GM18499 (cell line): ENCODE results near the gene CDK5RAP2.

Source experiments
- ATAC-seq: cut with Tn5 transposase; IDR thresholded peaks from one replicate; pipeline ENCODE4 v1.9.1; 2021; ENCODE audit warnings: moderate number of reproducible peaks; ENCODE audit not compliant: insufficient read depth, unreplicated experiment

CDK5RAP2 gene

DNA sequence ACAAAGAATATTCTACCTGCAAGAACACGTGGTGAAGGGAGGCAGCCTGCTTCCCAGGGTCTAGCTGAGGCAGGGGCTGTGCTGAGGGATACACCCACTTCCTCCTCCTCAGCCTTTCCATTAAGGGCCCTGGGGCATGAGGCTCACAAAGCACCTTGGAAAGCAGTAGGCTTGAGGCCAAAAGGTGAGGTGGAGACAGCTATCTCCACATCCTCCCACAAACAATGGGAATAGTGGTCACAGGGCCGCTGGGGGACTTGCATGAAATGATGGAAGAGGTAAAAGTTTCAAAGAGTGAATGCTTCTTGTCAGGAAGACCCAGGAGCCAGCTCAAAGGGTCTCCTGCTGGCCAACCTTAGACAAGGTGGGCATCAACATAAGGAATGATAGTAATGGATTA lies 207.9 kb downstream of the CDK5RAP2 start:
- ATAC-seq = no peak

DNA sequence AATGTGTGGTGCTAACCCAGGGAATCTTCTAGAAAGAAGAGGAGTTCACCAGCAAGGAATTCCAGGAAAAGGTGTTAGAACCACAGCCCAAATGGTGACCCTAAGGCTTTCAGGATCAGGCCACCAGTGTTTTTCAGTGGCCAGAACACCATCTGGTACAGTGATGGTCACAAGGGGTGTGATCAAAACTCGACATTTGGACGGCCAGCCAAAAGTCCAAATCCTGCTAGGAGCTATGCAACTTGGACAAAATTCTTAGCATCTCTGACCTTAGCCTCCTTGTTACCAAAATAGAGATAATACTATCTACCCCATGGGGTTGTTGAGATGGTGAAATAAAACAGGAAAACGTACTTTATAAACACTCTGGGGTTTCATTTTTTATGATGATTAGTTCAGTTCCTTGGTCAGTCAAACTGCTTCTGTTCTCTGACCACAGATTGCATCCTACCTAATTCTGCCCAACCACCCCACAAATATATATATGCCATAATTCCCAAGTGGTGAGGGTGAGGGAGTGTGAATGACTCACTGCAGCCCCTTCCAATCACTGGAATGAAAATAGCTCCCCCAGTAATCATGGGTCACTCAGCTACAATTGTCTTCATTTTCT lies 210.3 kb downstream of the CDK5RAP2 start:
- no peak for ATAC-seq

DNA sequence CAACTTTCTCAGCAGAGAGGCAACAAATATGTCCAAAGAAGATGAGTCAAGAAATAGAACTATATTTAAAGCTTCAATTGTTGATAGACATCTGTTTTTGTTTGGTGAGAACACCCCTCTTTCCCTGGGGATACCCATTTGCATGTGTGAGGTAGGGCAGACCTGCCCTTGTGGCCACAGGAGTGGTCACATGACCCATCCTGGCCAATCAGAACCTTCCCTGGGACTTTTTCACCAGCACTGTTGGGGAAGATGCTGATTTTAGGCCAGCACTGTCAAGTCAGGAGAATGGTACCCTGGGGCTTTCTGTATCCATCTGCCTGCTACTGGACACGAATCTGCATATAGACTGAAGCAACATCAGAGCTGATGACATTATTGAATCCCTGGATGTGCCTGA lies 211.2 kb downstream of the CDK5RAP2 start:
- ATAC-seq = no peak

DNA sequence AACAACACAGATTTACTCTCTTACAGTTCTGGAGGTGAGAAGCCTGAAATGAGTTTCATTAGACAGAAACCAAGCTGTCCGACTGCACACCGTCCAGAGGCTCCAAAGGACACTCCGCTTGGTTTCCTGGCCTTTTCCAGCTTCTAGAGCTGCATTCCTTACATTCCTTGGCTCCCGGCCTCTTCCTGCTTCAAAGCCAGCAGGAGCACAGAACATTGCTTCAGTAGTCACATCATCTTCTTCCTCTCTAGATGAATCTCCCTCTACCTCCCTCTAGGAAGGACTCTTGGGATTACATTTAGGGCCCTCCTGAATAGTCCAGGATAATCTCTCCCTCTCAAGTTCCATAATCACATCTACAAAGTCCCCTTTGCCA lies 213.3 kb downstream of the CDK5RAP2 start:
- ATAC-seq = no peak

DNA sequence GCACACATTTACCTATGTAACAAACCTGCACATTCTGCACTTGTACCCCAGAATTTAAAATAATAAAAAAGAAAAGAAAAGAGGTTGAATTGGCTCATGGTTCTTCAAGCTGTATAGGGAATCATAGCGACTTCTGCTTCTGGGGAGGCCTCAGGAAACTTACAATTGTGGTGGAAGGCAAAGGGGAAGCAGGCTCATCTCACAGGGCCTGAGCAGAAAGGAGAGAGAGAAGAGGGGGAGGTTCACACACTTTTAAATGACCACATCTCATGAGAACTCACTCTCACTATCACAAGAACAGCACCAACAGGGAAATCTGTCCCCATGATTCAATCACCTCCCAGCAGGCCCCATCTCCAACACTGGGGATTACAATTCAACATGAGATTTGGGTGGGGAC lies 214.6 kb downstream of the CDK5RAP2 start:
- ATAC-seq = no peak

DNA sequence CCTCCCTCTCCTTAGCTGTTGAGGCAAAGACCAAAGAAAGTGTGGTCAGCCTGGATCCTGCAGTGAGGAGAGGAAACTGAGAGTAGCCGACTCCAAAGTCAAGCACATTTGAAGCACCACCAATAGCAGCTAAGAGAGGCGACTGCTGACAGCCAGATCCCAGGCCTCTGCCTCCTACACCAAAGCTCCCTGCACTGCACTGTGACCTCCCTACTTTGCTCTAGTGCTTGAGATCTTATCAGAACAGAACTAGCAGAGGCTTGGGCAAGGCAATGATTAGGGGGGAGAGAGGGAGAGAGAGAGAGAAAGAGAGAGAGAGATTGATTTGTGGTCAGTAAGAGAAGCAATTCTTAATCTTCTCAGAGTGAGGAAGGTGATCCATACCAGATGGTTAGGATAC lies 216.3 kb downstream of the CDK5RAP2 start:
- no peak for ATAC-seq

DNA sequence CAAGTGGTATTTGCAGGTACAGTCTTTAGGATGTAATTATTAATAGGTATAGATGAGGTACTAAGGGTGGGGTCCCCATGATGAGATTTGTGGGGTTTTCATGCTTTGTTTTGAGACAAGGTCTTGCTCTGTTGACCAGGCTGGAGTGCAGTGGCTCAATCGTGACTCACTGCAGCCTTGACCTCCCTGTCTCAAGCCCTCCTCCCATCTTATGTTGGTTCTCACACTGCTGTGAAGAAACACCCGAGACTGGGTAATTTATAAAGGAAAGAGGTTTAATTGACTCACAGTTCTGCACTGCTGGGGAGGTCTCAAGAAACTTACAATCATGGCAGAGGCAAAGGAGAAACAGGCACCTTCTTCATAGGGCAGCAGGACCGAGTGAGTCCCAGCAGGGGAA lies 217.5 kb downstream of the CDK5RAP2 start:
- no peak for ATAC-seq

DNA sequence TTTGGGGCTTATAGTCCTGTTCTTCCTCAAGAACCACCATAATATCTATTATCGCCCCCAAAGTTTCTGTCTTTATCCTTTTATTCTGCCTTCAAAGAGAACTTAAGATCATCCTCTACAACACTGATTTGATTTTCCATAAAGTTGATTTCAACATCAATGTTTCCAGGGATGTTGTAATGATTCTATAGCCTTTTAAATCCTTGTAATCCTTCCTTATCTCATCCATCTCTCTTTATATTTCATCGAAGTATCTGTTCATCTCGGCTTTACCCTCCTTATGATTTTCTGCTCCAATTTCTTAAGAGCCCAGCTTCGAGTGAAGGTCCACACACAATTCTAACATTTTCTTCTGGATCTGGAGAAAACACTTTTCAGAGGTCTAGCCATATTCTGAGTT lies 218.4 kb downstream of the CDK5RAP2 start:
- ATAC-seq = no peak

DNA sequence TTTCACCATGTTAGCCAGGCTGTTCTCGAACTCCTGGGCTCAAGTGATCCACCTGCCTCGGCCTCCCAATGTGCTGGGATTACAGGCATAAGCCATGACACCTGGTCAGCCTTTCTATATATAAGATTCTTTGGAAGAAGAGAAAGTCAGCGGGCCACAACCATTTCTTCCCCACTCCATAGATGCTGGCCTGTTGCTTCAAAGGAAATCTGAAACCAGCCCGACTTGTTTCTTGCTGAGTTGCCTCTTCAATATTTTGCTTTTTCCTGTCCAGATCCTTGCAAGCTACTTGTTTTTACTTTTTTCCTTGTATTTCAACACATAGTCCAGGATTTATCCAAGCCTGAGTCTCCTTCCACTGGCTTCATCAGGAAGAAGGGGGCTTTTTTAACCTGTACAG lies 219.5 kb downstream of the CDK5RAP2 start:
- no peak for ATAC-seq

DNA sequence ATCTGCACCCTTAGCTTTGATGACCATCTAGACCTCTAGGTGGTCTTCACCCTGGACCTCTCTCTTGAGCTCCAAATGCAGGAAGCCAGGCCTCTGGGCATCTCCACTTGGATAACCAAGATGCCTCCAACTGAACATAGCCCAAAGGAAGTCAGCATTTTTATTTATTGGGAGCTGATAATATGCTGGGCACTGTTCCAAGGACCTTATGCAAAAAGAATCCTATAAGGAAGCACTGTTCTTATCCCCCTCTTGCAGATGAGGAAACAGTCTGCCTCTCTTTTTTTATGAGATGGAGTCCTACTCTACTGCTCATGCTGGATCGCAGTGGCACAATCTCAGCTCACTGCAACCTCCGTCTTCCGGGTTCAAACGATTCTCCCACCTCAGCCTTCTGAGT lies 219.9 kb downstream of the CDK5RAP2 start:
- no peak for ATAC-seq

DNA sequence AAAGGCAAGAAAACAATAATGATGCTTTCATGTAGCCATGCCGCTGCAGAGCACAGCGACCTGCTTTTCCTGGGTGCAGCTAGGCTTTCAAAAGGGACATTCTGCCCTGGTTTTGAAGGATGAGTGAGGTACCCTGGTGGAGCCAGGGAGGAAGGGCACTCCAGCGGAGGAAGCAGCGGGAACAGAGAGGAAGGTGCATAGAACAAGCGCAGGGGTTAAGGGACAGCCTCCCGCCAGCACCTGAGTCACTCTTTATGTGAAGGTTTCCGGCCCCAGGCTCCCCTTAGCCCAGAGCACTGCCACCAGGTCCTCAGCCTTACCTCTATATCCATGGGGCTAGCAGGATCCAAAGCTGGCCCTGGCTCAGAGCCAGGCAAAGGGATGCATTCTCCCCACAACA lies 221.1 kb downstream of the CDK5RAP2 start:
- no peak for ATAC-seq

DNA sequence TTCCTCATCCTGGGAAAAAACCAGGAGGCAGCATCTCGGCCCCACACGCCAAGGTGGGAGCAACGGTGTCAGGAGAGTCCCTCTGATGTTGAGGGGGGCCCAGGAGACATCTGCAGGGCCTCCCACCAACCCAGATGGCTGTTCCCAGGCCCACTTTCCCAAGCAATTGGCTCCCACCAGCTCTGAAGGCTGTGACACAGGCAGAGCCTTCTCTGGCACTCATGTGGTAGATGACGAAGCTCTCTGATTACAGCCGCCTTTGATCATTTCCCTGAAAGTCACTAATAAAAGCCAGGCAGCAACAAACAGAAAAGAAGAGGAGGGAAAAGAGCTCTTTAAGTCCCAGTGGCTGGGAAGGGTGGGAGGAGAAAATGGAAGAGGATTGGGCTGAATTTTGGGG lies 226.5 kb downstream of the CDK5RAP2 start:
- ATAC-seq = no peak

DNA sequence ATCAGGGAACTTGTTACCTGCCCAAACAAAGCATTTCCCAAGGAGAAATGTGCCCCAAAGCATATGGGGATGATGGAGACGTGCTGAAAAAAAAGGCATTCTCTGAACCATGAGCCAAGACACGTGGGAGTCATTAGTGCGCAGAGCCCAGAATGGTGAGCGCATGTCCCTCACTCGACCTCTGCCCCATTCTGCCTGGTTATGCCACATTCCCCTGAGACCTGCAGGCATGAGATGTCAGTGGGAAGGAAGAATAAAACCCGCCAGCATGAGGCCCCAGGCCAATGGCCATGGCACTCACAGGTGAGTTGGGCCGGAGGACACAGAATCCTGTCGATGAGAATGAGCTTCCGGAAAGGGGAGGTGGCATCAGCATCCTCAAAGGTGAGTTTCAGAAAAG lies 228.9 kb downstream of the CDK5RAP2 start:
- no peak for ATAC-seq

DNA sequence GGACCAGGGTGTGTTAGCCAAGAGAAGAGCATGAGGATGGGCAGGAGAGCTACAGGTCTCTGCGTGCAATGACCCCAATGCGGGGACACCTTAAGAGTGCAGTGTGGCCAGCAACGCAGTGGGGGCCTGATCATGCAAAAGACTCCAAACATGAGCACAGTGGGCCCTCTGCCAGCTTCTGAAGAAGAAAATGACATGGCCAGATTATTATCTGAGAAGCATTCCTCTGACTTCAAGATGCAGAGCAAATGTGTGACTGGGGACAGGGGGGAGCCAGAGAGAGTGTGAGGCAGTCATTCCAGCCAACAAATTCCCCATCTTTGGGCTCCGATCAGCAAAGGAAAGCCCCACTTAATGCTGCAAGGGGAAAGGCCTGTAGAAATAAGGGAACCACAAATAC lies 229.4 kb downstream of the CDK5RAP2 start:
- ATAC-seq = no peak

DNA sequence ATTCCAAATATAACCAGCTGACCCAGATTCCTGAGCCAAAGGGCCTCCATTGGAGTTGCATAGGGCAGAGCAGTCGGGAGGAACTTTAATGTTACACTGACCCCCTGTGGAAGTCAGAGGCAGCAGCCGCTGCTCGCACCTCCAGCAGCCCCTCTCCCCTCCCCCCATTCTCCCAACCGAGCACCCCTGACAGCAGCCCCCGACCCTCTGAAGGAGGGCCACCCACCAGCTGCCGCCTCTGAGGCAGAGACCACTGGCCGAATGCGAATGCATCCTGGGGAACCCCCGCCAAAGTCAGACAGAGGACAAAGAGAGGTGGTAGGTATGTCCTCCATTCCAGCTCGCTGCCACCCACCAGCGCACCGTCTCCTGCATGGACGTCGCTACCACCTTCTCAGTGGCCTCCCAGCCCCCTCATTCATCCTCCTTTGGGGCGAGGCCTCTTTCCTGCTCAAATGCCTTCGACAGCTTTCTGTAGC lies 231.0 kb downstream of the CDK5RAP2 start:
- ATAC-seq = no peak

DNA sequence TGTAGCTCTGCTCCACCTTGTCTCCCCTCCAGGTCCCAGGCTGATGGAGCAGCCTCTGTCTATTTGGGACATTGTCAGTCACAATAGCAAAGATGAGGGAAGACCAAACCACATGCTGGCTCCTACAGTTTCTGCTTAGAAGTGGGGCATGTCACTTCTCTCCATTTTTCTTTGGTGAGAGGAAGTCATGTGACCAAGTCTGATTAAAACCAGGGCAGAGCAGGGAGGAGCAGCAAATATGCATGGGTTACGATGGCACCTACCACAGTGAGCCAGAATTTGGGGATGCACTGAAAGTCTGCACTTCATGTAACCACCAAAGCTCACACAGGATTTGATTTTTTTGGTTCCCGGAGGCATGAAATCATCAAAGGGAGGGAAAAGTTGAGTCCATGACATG lies 234.6 kb downstream of the CDK5RAP2 start:
- no peak for ATAC-seq

DNA sequence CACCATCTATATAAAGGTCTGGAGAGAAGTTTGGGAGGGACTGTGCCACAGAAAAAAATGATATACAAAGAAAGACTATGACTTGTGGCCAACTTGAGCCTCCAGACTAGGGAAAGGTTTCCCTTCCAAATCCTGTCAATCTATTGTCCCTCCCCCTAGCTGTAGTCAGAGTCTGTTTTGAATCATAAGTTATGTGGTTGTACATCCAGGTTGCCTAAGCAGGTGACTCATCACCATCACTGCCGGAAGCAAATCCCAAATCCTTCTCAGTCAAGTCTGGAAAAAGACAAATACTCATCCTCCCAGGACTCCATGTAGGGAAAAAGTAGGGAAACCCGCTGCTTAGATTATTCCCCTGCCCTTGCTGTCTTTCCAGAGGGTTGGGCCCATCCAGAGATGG lies 235.7 kb downstream of the CDK5RAP2 start:
- no peak for ATAC-seq

DNA sequence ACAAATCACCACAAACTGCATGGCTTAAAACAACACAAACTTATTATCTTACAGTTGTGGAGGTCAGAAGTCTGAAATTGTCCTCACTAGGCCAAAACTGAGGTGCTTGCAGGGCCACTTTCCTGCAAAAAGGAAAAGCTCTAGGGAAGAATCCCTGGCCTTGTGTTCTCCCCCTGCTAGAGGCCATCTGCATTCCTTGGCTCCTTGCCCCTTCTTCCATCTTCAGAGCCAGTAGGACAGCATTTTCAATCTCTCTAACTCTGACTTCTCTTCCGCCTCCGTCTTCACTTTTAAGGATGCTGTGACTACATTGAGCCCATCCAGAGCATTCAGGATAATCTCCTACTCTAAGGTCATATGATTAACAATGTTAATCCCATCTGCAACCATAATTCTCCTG lies 236.6 kb downstream of the CDK5RAP2 start:
- no peak for ATAC-seq
